ENCODE measurements around the gene TRERF1. TPM values are rescaled to one million over a fixed set of nuclear protein-coding genes. Genes with fewer than 3 reads are reported as not detected.

Gene TRERF1
- total RNA-seq, 1 experiment from 2014 or later: 22.3 TPM

DNA sequence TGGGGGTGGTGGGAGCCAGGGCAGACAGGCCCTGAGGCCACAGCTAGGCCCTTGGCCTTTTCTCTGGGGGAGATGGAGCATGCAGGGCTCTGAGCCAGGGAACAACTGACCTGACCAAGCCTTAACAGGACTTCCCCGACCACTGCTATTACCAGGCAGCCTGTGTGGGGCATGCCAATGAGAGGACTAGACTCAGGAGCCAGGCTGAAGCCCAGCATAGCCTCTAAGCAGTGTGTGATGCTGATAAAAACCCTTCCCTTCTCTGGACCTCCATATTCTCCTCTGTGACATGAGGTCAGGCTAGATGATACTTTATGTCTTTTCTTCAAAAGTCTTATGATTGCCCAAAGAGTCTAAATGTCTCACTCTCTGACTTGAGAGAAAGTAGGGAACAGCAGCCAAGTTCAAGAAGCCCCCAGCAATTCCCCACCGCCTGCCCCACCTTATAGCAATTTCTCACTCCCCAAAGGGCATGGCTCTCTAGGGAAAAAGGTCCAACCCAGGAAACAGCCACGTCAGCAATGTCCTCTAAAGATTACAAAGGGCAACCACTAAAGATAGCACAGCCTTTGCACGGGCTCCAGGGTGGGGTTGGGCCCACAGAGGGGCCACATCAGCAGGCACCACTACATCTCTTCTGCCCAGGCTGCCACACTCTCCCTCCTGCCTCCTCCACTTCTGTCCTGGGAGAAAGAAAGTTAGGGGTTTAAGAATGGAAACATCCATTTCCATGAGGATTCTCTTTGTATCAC lies 71.3 kb downstream of the TRERF1 start:
- CTCF ChIA-PET: interaction anchor here (1.3 to 2.0 kb wide), 2 partner anchors 120 to 167 kb away, joined by 6 to 8 read pairs; no protein-coding TSS in a partner anchor
- peak overlapping the region; percentile 1; the same call in 1 of the 2 replicates for H3K27ac Mint-ChIP-seq
- no peaks in the 10 kb centered on the region for H3K27me3 Mint-ChIP-seq (ENCODE audit: low read depth)
- no peak for DNase-seq (ENCODE audit: low spot score)
- H3K4me1 Mint-ChIP-seq: peaks cover 21% of the 10 kb centered on the region
- no peak for TF ChIP-seq ZNF416 (CRISPR knock-in tag; IDR thresholded peaks at IDR 0.05)
- TF ChIP-seq, protein P1, sequence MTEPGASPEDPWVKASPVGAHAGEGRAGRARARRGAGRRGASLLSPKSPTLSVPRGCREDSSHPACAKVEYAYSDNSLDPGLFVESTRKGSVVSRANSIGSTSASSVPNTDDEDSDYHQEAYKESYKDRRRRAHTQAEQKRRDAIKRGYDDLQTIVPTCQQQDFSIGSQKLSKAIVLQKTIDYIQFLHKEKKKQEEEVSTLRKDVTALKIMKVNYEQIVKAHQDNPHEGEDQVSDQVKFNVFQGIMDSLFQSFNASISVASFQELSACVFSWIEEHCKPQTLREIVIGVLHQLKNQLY (CRISPR knock-in tag; IDR thresholded peaks at IDR 0.05): no peak
- no peak for TF ChIP-seq KAT7 (CRISPR knock-in tag; IDR thresholded peaks at IDR 0.05; ENCODE audit: borderline replicate concordance)
- TF ChIP-seq, protein P2, sequence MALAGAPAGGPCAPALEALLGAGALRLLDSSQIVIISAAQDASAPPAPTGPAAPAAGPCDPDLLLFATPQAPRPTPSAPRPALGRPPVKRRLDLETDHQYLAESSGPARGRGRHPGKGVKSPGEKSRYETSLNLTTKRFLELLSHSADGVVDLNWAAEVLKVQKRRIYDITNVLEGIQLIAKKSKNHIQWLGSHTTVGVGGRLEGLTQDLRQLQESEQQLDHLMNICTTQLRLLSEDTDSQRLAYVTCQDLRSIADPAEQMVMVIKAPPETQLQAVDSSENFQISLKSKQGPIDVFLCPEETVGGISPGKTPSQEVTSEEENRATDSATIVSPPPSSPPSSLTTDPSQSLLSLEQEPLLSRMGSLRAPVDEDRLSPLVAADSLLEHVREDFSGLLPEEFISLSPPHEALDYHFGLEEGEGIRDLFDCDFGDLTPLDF (CRISPR knock-in tag; IDR thresholded peaks at IDR 0.05): no peak
- no peak for TF ChIP-seq ZNF396 (CRISPR knock-in tag; IDR thresholded peaks at IDR 0.05; ENCODE audit: borderline replicate concordance)
- no peak for TF ChIP-seq MAX (CRISPR knock-in tag; IDR thresholded peaks at IDR 0.05)
- TF ChIP-seq, protein P3, sequence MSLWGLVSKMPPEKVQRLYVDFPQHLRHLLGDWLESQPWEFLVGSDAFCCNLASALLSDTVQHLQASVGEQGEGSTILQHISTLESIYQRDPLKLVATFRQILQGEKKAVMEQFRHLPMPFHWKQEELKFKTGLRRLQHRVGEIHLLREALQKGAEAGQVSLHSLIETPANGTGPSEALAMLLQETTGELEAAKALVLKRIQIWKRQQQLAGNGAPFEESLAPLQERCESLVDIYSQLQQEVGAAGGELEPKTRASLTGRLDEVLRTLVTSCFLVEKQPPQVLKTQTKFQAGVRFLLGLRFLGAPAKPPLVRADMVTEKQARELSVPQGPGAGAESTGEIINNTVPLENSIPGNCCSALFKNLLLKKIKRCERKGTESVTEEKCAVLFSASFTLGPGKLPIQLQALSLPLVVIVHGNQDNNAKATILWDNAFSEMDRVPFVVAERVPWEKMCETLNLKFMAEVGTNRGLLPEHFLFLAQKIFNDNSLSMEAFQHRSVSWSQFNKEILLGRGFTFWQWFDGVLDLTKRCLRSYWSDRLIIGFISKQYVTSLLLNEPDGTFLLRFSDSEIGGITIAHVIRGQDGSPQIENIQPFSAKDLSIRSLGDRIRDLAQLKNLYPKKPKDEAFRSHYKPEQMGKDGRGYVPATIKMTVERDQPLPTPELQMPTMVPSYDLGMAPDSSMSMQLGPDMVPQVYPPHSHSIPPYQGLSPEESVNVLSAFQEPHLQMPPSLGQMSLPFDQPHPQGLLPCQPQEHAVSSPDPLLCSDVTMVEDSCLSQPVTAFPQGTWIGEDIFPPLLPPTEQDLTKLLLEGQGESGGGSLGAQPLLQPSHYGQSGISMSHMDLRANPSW (CRISPR knock-in tag; conservative IDR thresholded peaks at IDR 0.05; ENCODE audit: low read depth): no peak
- TF ChIP-seq, protein P4, sequence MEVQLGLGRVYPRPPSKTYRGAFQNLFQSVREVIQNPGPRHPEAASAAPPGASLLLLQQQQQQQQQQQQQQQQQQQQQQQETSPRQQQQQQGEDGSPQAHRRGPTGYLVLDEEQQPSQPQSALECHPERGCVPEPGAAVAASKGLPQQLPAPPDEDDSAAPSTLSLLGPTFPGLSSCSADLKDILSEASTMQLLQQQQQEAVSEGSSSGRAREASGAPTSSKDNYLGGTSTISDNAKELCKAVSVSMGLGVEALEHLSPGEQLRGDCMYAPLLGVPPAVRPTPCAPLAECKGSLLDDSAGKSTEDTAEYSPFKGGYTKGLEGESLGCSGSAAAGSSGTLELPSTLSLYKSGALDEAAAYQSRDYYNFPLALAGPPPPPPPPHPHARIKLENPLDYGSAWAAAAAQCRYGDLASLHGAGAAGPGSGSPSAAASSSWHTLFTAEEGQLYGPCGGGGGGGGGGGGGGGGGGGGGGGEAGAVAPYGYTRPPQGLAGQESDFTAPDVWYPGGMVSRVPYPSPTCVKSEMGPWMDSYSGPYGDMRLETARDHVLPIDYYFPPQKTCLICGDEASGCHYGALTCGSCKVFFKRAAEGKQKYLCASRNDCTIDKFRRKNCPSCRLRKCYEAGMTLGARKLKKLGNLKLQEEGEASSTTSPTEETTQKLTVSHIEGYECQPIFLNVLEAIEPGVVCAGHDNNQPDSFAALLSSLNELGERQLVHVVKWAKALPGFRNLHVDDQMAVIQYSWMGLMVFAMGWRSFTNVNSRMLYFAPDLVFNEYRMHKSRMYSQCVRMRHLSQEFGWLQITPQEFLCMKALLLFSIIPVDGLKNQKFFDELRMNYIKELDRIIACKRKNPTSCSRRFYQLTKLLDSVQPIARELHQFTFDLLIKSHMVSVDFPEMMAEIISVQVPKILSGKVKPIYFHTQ (CRISPR knock-in tag; IDR thresholded peaks at IDR 0.05): no peak
- TF ChIP-seq, protein P5, sequence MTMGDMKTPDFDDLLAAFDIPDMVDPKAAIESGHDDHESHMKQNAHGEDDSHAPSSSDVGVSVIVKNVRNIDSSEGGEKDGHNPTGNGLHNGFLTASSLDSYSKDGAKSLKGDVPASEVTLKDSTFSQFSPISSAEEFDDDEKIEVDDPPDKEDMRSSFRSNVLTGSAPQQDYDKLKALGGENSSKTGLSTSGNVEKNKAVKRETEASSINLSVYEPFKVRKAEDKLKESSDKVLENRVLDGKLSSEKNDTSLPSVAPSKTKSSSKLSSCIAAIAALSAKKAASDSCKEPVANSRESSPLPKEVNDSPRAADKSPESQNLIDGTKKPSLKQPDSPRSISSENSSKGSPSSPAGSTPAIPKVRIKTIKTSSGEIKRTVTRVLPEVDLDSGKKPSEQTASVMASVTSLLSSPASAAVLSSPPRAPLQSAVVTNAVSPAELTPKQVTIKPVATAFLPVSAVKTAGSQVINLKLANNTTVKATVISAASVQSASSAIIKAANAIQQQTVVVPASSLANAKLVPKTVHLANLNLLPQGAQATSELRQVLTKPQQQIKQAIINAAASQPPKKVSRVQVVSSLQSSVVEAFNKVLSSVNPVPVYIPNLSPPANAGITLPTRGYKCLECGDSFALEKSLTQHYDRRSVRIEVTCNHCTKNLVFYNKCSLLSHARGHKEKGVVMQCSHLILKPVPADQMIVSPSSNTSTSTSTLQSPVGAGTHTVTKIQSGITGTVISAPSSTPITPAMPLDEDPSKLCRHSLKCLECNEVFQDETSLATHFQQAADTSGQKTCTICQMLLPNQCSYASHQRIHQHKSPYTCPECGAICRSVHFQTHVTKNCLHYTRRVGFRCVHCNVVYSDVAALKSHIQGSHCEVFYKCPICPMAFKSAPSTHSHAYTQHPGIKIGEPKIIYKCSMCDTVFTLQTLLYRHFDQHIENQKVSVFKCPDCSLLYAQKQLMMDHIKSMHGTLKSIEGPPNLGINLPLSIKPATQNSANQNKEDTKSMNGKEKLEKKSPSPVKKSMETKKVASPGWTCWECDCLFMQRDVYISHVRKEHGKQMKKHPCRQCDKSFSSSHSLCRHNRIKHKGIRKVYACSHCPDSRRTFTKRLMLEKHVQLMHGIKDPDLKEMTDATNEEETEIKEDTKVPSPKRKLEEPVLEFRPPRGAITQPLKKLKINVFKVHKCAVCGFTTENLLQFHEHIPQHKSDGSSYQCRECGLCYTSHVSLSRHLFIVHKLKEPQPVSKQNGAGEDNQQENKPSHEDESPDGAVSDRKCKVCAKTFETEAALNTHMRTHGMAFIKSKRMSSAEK (CRISPR knock-in tag; IDR thresholded peaks at IDR 0.05; ENCODE audit: borderline replicate concordance): no peak
- TF ChIP-seq, protein P6, sequence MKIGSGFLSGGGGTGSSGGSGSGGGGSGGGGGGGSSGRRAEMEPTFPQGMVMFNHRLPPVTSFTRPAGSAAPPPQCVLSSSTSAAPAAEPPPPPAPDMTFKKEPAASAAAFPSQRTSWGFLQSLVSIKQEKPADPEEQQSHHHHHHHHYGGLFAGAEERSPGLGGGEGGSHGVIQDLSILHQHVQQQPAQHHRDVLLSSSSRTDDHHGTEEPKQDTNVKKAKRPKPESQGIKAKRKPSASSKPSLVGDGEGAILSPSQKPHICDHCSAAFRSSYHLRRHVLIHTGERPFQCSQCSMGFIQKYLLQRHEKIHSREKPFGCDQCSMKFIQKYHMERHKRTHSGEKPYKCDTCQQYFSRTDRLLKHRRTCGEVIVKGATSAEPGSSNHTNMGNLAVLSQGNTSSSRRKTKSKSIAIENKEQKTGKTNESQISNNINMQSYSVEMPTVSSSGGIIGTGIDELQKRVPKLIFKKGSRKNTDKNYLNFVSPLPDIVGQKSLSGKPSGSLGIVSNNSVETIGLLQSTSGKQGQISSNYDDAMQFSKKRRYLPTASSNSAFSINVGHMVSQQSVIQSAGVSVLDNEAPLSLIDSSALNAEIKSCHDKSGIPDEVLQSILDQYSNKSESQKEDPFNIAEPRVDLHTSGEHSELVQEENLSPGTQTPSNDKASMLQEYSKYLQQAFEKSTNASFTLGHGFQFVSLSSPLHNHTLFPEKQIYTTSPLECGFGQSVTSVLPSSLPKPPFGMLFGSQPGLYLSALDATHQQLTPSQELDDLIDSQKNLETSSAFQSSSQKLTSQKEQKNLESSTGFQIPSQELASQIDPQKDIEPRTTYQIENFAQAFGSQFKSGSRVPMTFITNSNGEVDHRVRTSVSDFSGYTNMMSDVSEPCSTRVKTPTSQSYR (CRISPR knock-in tag; IDR thresholded peaks at IDR 0.05): no peak
- H3K36me3 Mint-ChIP-seq: no peaks in the 10 kb centered on the region
- H3K4me3 Mint-ChIP-seq: no peak overlapping the region
- POLR2A ChIA-PET: interaction anchor here (0.6 kb wide), 1 partner anchor 175 kb away, joined by 3 read pairs; no protein-coding TSS in a partner anchor
- H3K9me3 Mint-ChIP-seq: no peaks in the 10 kb centered on the region
- no peak for ATAC-seq

Data from WTC11 (cell line).